GM23248 (cell line): ENCODE measurements around the gene HOXD9. TPM values are rescaled to one million over a fixed set of nuclear protein-coding genes. Genes with fewer than 3 reads are reported as not detected.

ENCODE experiments used
- DNase-seq: peaks from one replicate; pipeline ENCODE4 v3.0.0-alpha.2; 2015
- H2AFZ ChIP-seq: fragments of 200-600 bp; sonication (generic); 2 replicates; pipeline ENCODE4 v1.6.1; 2016; ENCODE audit warnings: antibody characterized with exemption
- H3F3A ChIP-seq: fragments of 200-600 bp; sonication (generic); 2 replicates; pipeline ENCODE4 v1.6.1; 2016; ENCODE audit warnings: mild to moderate bottlenecking, antibody characterized with exemption, mixed run types; ENCODE audit not compliant: insufficient read depth
- H3K27ac ChIP-seq: fragments of 200-600 bp; sonication (generic); 2 replicates; pipeline ENCODE4 v1.5.1; 2016; ENCODE audit warnings: mild to moderate bottlenecking
- H3K27me3 ChIP-seq: fragments of 200-600 bp; sonication (generic); replicated peaks from 2 replicates; pipeline ENCODE4 v1.6.1; 2016; ENCODE audit warnings: mild to moderate bottlenecking; ENCODE audit not compliant: insufficient read depth
- H3K36me3 ChIP-seq: fragments of 200-600 bp; sonication (generic); 2 replicates; pipeline ENCODE4 v1.6.1; 2016; ENCODE audit warnings: low read depth, mild to moderate bottlenecking
- H3K4me1 ChIP-seq: fragments of 200-600 bp; sonication (generic); 2 replicates; pipeline ENCODE4 v1.6.1; 2016; ENCODE audit warnings: mild to moderate bottlenecking; ENCODE audit not compliant: insufficient read depth
- H3K4me2 ChIP-seq: fragments of 200-600 bp; sonication (generic); one replicate; pipeline ENCODE4 v1.6.1; 2016; ENCODE audit warnings: mild to moderate bottlenecking; ENCODE audit not compliant: unreplicated experiment
- H3K4me3 ChIP-seq: fragments of 200-600 bp; sonication (generic); 2 replicates; pipeline ENCODE4 v1.5.1; 2016; ENCODE audit warnings: mild to moderate bottlenecking
- H3K79me2 ChIP-seq: fragments of 200-600 bp; sonication (generic); 2 replicates; pipeline ENCODE4 v1.6.1; 2016; ENCODE audit warnings: mild to moderate bottlenecking; ENCODE audit not compliant: insufficient read depth
- H3K9ac ChIP-seq: fragments of 200-600 bp; sonication (generic); 2 replicates; pipeline ENCODE4 v1.6.1; 2016; ENCODE audit warnings: mild to moderate bottlenecking
- H3K9me2 ChIP-seq: fragments of 200-600 bp; sonication (generic); 2 replicates; pipeline ENCODE4 v1.6.1; 2016; ENCODE audit warnings: mixed run types, mild to moderate bottlenecking, moderate library complexity; ENCODE audit not compliant: insufficient read depth
- H3K9me3 ChIP-seq: fragments of 200-600 bp; sonication (generic); one replicate; pipeline ENCODE4 v1.6.1; 2017; ENCODE audit warnings: low read depth
- H4K20me1 ChIP-seq: fragments of 200-600 bp; sonication (generic); 2 replicates; pipeline ENCODE4 v1.6.0; 2016; ENCODE audit not compliant: insufficient read depth
- EZH2 ChIP-seq: fragments of 200-600 bp; sonication (generic); IDR thresholded peaks from 2 replicates; pipeline ENCODE4 v1.6.1; 2018; ENCODE audit warnings: antibody characterized with exemption, mild to moderate bottlenecking; ENCODE audit not compliant: insufficient read depth, poor library complexity, severe bottlenecking
- EZH2phosphoT487 ChIP-seq: fragments of 200-600 bp; sonication (generic); IDR thresholded peaks from 2 replicates; pipeline ENCODE4 v1.6.1; 2018; ENCODE audit warnings: antibody characterized with exemption, moderate library complexity, mild to moderate bottlenecking, low read depth; ENCODE audit not compliant: insufficient read depth
- WGBS, 2 experiments: methylation state at CpG; one replicate each; pipeline ENCODE4 v1.1.6; 2015 to 2017; ENCODE audit warnings: low lambda C conversion rate in 2 of 2, low coverage in 1 of 2; ENCODE audit errors: missing lambda C conversion rate in 2 of 2; 5-methylcytosine and 5-hydroxymethylcytosine counted together
- in situ Hi-C: fragments of 300-500 bp; cut with MboI; formaldehyde crosslinking; loops from 2 replicates; pipeline ENCODE4 v1.15.0; 2020
- polyA plus RNA-seq: library from polyadenylated mRNA; unstranded; fragments of >200 nt; fragmentation: Nextera tagmentation; extraction: Ambion mirVana; gene quantifications from 2 replicates; pipeline ENCODE4 v1.2.1, GENCODE V29; 2016
- total RNA-seq: library from RNA; depleted of rRNA; stranded (reverse); fragments of >200 nt; shearing (Covaris generic); gene quantifications from 2 replicates; pipeline ENCODE4 v1.2.3, GENCODE V29; 2014

The HOXD9 gene
- total and polyA plus RNA-seq, 2 experiments from 2014 or later: 4.2 to 7.2 TPM

- 87 to 89% methylated on average over 64 to 70 of the region's 70 CpGs for WGBS, 2 experiments
- H3K4me2 ChIP-seq: peak within 1 kb of the TSS; percentile 100
- H3K27me3 ChIP-seq: no peaks in the 10 kb centered on the region
- peaks cover 8% of the 10 kb centered on the region for H3K4me1 ChIP-seq
- H3K4me3 ChIP-seq: peak within 1 kb of the TSS; percentile 79
- DNase-seq: no peak
- peak within 1 kb of the TSS; percentile 97 for H2AFZ ChIP-seq
- H3K9me3 ChIP-seq: no peaks in the 10 kb centered on the region
- in situ Hi-C loops: loop anchor here (25.0 kb wide), 1 partner anchor 1637 kb away; no protein-coding TSS in a partner anchor
- no peak within 1 kb of the TSS for H3K9ac ChIP-seq
- H4K20me1 ChIP-seq: no peaks in the 10 kb centered on the region
- H3K79me2 ChIP-seq: peaks cover 33% of the 10 kb centered on the region
- H3F3A ChIP-seq: peaks cover 26% of the 10 kb centered on the region
- H3K36me3 ChIP-seq: no peaks in the 10 kb centered on the region
- no peak within 1 kb of the TSS for H3K27ac ChIP-seq
- no peaks in the 10 kb centered on the region for H3K9me2 ChIP-seq
- TF ChIP-seq EZH2phosphoT487 (no peak), EZH2 (no peak)
Observed at GRCh38 chr2:176099728-176100546, 22.6 kb upstream of the HOXD9 start, which contains the start of gene HOXD12. Gene HOXD12, plus strand, starts transcription at chr2:176099795. Its CDS starts 7 bp downstream, at chr2:176099802.

GRCh38 chr2:176100547-176101140 is 21.9 kb upstream of the HOXD9 start:
- TF ChIP-seq EZH2 (no peak), EZH2phosphoT487 (no peak)
- DNase-seq: no peak
- no peaks in the 10 kb centered on the region for H3K36me3 ChIP-seq
- no peaks in the 10 kb centered on the region for H3K27me3 ChIP-seq
- H3K9ac ChIP-seq: no peak overlapping the region
- no peaks in the 10 kb centered on the region for H4K20me1 ChIP-seq
- no peaks in the 10 kb centered on the region for H3K9me3 ChIP-seq
- peaks cover 26% of the 10 kb centered on the region for H3F3A ChIP-seq
- WGBS, 2 experiments: 95 to 96% methylated on average over 26 to 28 of the region's 28 CpGs
- in situ Hi-C loops: loop anchor here (25.0 kb wide), 1 partner anchor 1637 kb away; no protein-coding TSS in a partner anchor
- H2AFZ ChIP-seq: no peak overlapping the region
- peaks cover 8% of the 10 kb centered on the region for H3K4me1 ChIP-seq
- H3K27ac ChIP-seq: no peak overlapping the region
- H3K4me2 ChIP-seq: no peak overlapping the region
- peaks cover 39% of the 10 kb centered on the region for H3K79me2 ChIP-seq
- no peaks in the 10 kb centered on the region for H3K9me2 ChIP-seq
- H3K4me3 ChIP-seq: no peak overlapping the region

GRCh38 chr2:176101216-176101830 is 21.2 kb upstream of the HOXD9 start:
- no peak overlapping the region for H3K9ac ChIP-seq
- H3K27ac ChIP-seq: no peak overlapping the region
- no peak overlapping the region for H3K4me2 ChIP-seq
- H3K4me3 ChIP-seq: no peak overlapping the region
- H3K36me3 ChIP-seq: no peaks in the 10 kb centered on the region
- H2AFZ ChIP-seq: no peak overlapping the region
- WGBS, 2 experiments: 83 to 88% methylated on average over 2 of the region's 2 CpGs
- H3K27me3 ChIP-seq: no peaks in the 10 kb centered on the region
- H3K4me1 ChIP-seq: peaks cover 8% of the 10 kb centered on the region
- no peak for TF ChIP-seq EZH2
- H3F3A ChIP-seq: peaks cover 30% of the 10 kb centered on the region
- no peak for DNase-seq
- H3K9me3 ChIP-seq: no peaks in the 10 kb centered on the region
- no peaks in the 10 kb centered on the region for H4K20me1 ChIP-seq
- H3K9me2 ChIP-seq: no peaks in the 10 kb centered on the region
- in situ Hi-C loops: loop anchor here (25.0 kb wide), 1 partner anchor 1636 kb away; no protein-coding TSS in a partner anchor
- peaks cover 46% of the 10 kb centered on the region for H3K79me2 ChIP-seq

GRCh38 chr2:176101842-176102241 is 20.7 kb upstream of the HOXD9 start:
- WGBS, 2 experiments: 91 to 99% methylated on average over 5 of the region's 5 CpGs
- Histone ChIP-seq H3F3A (peaks cover 27% of the 10 kb centered on the region), H3K9me3 (no peaks in the 10 kb centered on the region), H2AFZ (no peak overlapping the region), H3K79me2 (peaks cover 51% of the 10 kb centered on the region), H3K4me3 (no peak overlapping the region), H3K9ac (no peak overlapping the region), H3K36me3 (no peaks in the 10 kb centered on the region), H3K9me2 (no peaks in the 10 kb centered on the region), H3K27me3 (no peaks in the 10 kb centered on the region), H3K4me2 (no peak overlapping the region), H3K27ac (no peak overlapping the region), H3K4me1 (peaks cover 8% of the 10 kb centered on the region), H4K20me1 (no peaks in the 10 kb centered on the region)
- in situ Hi-C loops: loop anchor here (25.0 kb wide), 1 partner anchor 1635 kb away; no protein-coding TSS in a partner anchor
- no peak for DNase-seq
- no peak for TF ChIP-seq EZH2
- TF ChIP-seq EZH2phosphoT487: no peak
